GM12878 (cell line): ENCODE data around the gene LRCH2. TPM values are rescaled to one million over a fixed set of nuclear protein-coding genes. Genes with fewer than 3 reads are reported as not detected.
"Not testable (repeated sequence)": the region's sequence is repeated elsewhere in the genome, so short reads cannot be mapped to it uniquely, and the experiment has no call there.

Experiments
- ATAC-seq: fragments of 200-7000 bp; cut with Tn5 transposase; 3 replicates; pipeline ENCODE4 v1.9.1; 2020; ENCODE audit warnings: mild to moderate bottlenecking, moderate library complexity
- BruUV-seq: library from RNA; stranded (reverse); fragments of 400-500 nt; replicated peaks from 2 replicates; lab custom pipeline; 2021; lab: Mats Ljungman, UMichigan
- CTCF ChIA-PET: fragments of 300-600 bp; sonication (Branson Sonifier 250); formaldehyde crosslinking; extraction: SDS; loops from one replicate; lab custom pipeline; 2021; ENCODE audit warnings: inconsistent platforms; lab: Yijun Ruan, JAX
- POLR2A ChIA-PET: fragments of 350-600 bp; formaldehyde crosslinking; extraction: SDS; loops from one replicate; lab custom pipeline; 2021; ENCODE audit warnings: inconsistent platforms; lab: Charles Lee
- RAD21 ChIA-PET: fragments of 300-600 bp; sonication (Branson Sonifier 250); formaldehyde crosslinking; loops from one replicate; lab custom pipeline; 2023; ENCODE audit warnings: antibody characterized with exemption; ENCODE audit not compliant: unreplicated experiment; lab: Charles Lee
- SMC1A ChIA-PET: fragments of 300-600 bp; sonication (Branson Sonifier 250); formaldehyde crosslinking; loops from one replicate; lab custom pipeline; 2023; ENCODE audit not compliant: unreplicated experiment, uncharacterized antibody; lab: Charles Lee
- DNase-seq: peaks from one replicate; pipeline ENCODE4 v3.0.0-alpha.2; 2011; ENCODE audit warnings: low read depth, low spot score
- FAIRE-seq: peaks from 3 replicates; lab custom pipeline; 2011; peaks lifted over from hg19 to GRCh38; lab: Jason Lieb, UNC
- H2AFZ ChIP-seq: 2 replicates; pipeline ENCODE4 v1.6.0; 2011; ENCODE audit warnings: low read depth, low read length, control low read depth; ENCODE audit not compliant: control insufficient read depth
- H3K27ac ChIP-seq: 2 replicates; pipeline ENCODE4 v1.5.1; 2011; ENCODE audit warnings: control low read depth; ENCODE audit not compliant: control insufficient read depth, insufficient read depth
- H3K27me3 ChIP-seq, 2 experiments: replicated peaks in 1 of 2; 2 replicates each; pipeline versions ENCODE4 v1.6.0 to v1.6.1; 2011; ENCODE audit warnings: low read length in 1 of 2; ENCODE audit not compliant: control insufficient read depth in 2 of 2, insufficient read depth in 2 of 2
- H3K36me3 ChIP-seq, 2 experiments: 2 replicates each; pipeline ENCODE4 v1.5.1; 2011; ENCODE audit warnings: low read length in 1 of 2; ENCODE audit not compliant: control insufficient read depth in 2 of 2, insufficient read depth in 2 of 2
- H3K4me1 ChIP-seq: 2 replicates; pipeline ENCODE4 v1.6.1; 2011; ENCODE audit warnings: mild to moderate bottlenecking, low read length, moderate library complexity, mixed read lengths; ENCODE audit not compliant: control insufficient read depth, insufficient read depth
- H3K4me2 ChIP-seq: 2 replicates; pipeline ENCODE4 v1.6.0; 2011; ENCODE audit warnings: control low read depth; ENCODE audit not compliant: control insufficient read depth, insufficient read depth
- H3K4me3 ChIP-seq: fragments of 200-600 bp; sonication (generic); 2 replicates; pipeline ENCODE4 v1.5.1; 2016
- H3K79me2 ChIP-seq: 2 replicates; pipeline ENCODE4 v1.6.0; 2011; ENCODE audit warnings: low read length; ENCODE audit not compliant: control insufficient read depth, insufficient read depth
- H3K9ac ChIP-seq: 2 replicates; pipeline ENCODE4 v1.8.0; 2011; ENCODE audit warnings: low read length, control low read depth, mixed read lengths; ENCODE audit not compliant: control insufficient read depth, insufficient read depth
- H3K9me3 ChIP-seq: replicated peaks from 3 replicates; pipeline ENCODE4 v1.5.1; 2011; ENCODE audit warnings: mild to moderate bottlenecking, low read length; ENCODE audit not compliant: control insufficient read depth, insufficient read depth
- H4K20me1 ChIP-seq: 2 replicates; pipeline ENCODE4 v1.6.0; 2011; ENCODE audit not compliant: control insufficient read depth, insufficient read depth
- PML ChIP-seq: IDR thresholded peaks from 2 replicates; pipeline ENCODE4 v1.6.1; 2012; ENCODE audit warnings: low read length, inconsistent platforms
- RB1 ChIP-seq: fragments of 450-650 bp; formaldehyde crosslinking; IDR thresholded peaks from 2 replicates; pipeline ENCODE4 v1.6.1; 2017; ENCODE audit warnings: mild to moderate bottlenecking, borderline replicate concordance
- TCF3 ChIP-seq: IDR thresholded peaks from 2 replicates; pipeline ENCODE4 v1.6.1; 2012; ENCODE audit warnings: low read depth, mild to moderate bottlenecking, low read length, borderline replicate concordance; ENCODE audit not compliant: insufficient read depth
- WGBS: methylation state at CpG from one replicate; pipeline ENCODE4 v1.1.6; 2016; ENCODE audit warnings: low lambda C conversion rate; ENCODE audit not compliant: insufficient replicate concordance, insufficient coverage; ENCODE audit errors: missing lambda C conversion rate; 5-methylcytosine and 5-hydroxymethylcytosine counted together
- in situ Hi-C: fragments of 300-500 bp; cut with MboI; formaldehyde crosslinking; loops from 9 replicates; pipeline ENCODE4 v1.14.3; 2018; ENCODE audit warnings: mixed read lengths
- intact Hi-C: fragments of 100-400 bp; cut with micrococcal nuclease; formaldehyde crosslinking; loops from one replicate; pipeline ENCODE4 v1.14.2; 2022; ENCODE audit not compliant: unreplicated experiment
- polyA plus RNA-seq, 11 experiments: library from polyadenylated mRNA; depleted of rRNA in 4 of 11; unstranded in 6 of 11; stranded (reverse) in 5 of 11; fragments of >200 nt; fragmentation: Nextera tagmentation in 4 of 11; fragmentation: Illumina TruSeq in 1 of 11; extraction: Ambion mirVana in 4 of 11; extraction: Trizol in 1 of 11; gene quantifications; 1 replicate in 1 of 11; 2 replicates in 10 of 11; pipeline versions ENCODE4 v1.2.1 to v1.2.3, GENCODE V29; 2011 to 2016; ENCODE audit warnings: inconsistent platforms in 2 of 11, missing spikeins in 2 of 11, low read depth in 1 of 11
- total RNA-seq, 4 experiments: library from RNA; depleted of rRNA in 3 of 4; stranded (reverse); fragments of >200 nt in 3 of 4; fragmentation: Illumina TruSeq in 1 of 4; extraction: Trizol in 1 of 4; gene quantifications; 2 replicates each; pipeline versions ENCODE4 v1.2.1 to v1.2.3, GENCODE V29; 2013 to 2021
- TF ChIP-seq, protein P1 (sequence below): IDR thresholded peaks from 2 replicates; pipeline ENCODE4 v1.6.1; 2011; ENCODE audit warnings: mild to moderate bottlenecking, low read depth, low read length, moderate library complexity; ENCODE audit not compliant: insufficient replicate concordance
- TF ChIP-seq, protein P2 (sequence below): IDR thresholded peaks from 2 replicates; pipeline ENCODE4 v1.6.1; 2011; ENCODE audit warnings: low read depth, mild to moderate bottlenecking, low read length, moderate library complexity, borderline replicate concordance; ENCODE audit errors: extremely low read depth

Gene LRCH2
- total and polyA plus RNA-seq, 10 of the 15 experiments (the other 5 are each of a cell fraction or from before 2014, with no cell fraction given): 0.01 to 0.10 (median 0.03) TPM; not detected in 7

DNA sequence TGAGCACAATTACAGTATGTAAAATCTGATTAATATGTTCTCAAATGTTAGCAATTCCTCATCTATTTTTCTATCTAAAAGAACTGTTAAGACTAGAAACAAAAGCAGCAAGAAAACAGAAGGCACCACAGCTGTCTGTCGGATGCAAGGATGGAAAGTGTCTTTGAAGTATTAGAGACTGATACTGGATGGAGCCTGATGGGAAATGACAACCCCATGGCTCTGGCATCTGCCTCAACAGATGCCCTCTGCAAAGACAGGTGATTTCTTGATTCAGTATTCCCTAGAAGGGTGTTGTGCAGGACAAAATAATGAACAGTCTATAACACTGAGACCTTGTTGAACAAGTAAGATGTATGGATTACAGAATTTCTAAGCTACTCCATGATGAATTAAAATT is 19.7 kb downstream of the LRCH2 start:
- Histone ChIP-seq H3K79me2 (no peaks in the 10 kb centered on the region), H3K9me3 (no peaks in the 10 kb centered on the region), H3K9ac (no peak overlapping the region), H3K27ac (no peak overlapping the region), H3K27me3 (no peaks in the 10 kb centered on the region), H2AFZ (no peak overlapping the region), H3K4me3 (no peak overlapping the region), H3K36me3 (no peaks in the 10 kb centered on the region), H3K4me1 (no peaks in the 10 kb centered on the region), H3K4me2 (no peak overlapping the region), H4K20me1 (no peaks in the 10 kb centered on the region)
- DNase-seq (no peak), ATAC-seq (no peak), FAIRE-seq (no peak)
- in situ Hi-C loops: no loop called here
- ChIA-PET POLR2A (no interaction called here), CTCF (interaction anchor here (1.6 kb wide), 1 partner anchor 17 kb away, joined by 3 read pairs; no protein-coding TSS in a partner anchor), SMC1A (no interaction called here), RAD21 (no interaction called here)
- TF ChIP-seq, protein P1, sequence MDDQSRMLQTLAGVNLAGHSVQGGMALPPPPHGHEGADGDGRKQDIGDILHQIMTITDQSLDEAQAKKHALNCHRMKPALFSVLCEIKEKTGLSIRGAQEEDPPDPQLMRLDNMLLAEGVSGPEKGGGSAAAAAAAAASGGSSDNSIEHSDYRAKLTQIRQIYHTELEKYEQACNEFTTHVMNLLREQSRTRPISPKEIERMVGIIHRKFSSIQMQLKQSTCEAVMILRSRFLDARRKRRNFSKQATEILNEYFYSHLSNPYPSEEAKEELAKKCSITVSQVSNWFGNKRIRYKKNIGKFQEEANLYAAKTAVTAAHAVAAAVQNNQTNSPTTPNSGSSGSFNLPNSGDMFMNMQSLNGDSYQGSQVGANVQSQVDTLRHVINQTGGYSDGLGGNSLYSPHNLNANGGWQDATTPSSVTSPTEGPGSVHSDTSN: no peak
- TF ChIP-seq PML (no peak), RB1 (no peak), TCF3 (no peak)
- TF ChIP-seq, protein P2, sequence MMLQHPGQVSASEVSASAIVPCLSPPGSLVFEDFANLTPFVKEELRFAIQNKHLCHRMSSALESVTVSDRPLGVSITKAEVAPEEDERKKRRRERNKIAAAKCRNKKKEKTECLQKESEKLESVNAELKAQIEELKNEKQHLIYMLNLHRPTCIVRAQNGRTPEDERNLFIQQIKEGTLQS: no peak
- intact Hi-C loops: no loop called here
- BruUV-seq: no TSS peak
- 10% methylated on average over 1 of the region's 1 CpG for WGBS

DNA sequence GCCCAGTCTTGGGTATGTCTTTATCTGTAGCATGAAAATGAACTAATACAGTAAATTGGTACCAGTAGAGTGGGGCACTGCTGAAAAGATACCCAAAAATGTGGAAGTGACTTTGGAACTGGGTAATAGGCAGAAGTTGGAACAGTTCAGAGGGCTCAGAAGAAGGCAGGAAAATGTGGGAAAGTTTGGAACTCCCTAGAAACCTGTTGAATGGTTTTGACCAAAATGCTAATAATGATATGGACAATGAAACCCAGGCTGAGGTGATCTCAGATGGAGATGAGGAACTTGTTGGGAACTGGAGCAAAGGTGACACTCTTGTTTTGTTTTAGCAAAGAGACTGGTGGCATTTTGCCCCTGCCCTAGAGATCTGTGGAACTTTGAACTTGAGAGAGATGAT is 24.3 kb downstream of the LRCH2 start:
- CTCF ChIA-PET, BruUV-seq, SMC1A ChIA-PET, in situ Hi-C loops, H3K27me3 ChIP-seq, H3K9me3 ChIP-seq, ATAC-seq, POLR2A ChIA-PET, H4K20me1 ChIP-seq, FAIRE-seq, intact Hi-C loops, H3K4me3 ChIP-seq, DNase-seq, H3K36me3 ChIP-seq, H3K79me2 ChIP-seq, H3K9ac ChIP-seq, H2AFZ ChIP-seq, H3K4me2 ChIP-seq, H3K4me1 ChIP-seq, H3K27ac ChIP-seq, RAD21 ChIA-PET: not testable (repeated sequence)
